Thoracic aorta (tissue), 2 donors: Measurements from ENCODE around the gene ENOX2. TPM values are rescaled to one million over a fixed set of nuclear protein-coding genes. Genes with fewer than 3 reads are reported as not detected.
"Not testable (repeated sequence)": the region's sequence is repeated elsewhere in the genome, so short reads cannot be mapped to it uniquely, and the experiment has no call there.

Experiments
- ATAC-seq: fragments of 150-250 bp; one replicate; pipeline ENCODE4 v1.8.0; 2017; ENCODE audit warnings: low read depth; ENCODE audit not compliant: insufficient number of reproducible peaks, low FRiP score
- DNase-seq: peaks from one replicate; pipeline ENCODE4 v3.0.0-alpha.2; 2020; ENCODE audit warnings: low spot score
- H3K27ac ChIP-seq, 2 donors: fragments of 200-600 bp; sonication (generic); 1 replicate in 1 of 2; 2 replicates in 1 of 2; pipeline ENCODE4 v1.5.1; 2016; ENCODE audit warnings: mild to moderate bottlenecking in 2 of 2, moderate library complexity in 2 of 2
- H3K27me3 ChIP-seq: fragments of 200-600 bp; sonication (generic); replicated peaks from 2 replicates; pipeline ENCODE4 v1.6.0; 2016; ENCODE audit warnings: mild to moderate bottlenecking; ENCODE audit not compliant: insufficient read depth
- H3K36me3 ChIP-seq: fragments of 200-600 bp; sonication (generic); one replicate; pipeline ENCODE4 v1.5.1; 2016
- H3K4me1 ChIP-seq, 2 donors: fragments of 200-600 bp; sonication (generic); 1 replicate in 1 of 2; 2 replicates in 1 of 2; pipeline versions ENCODE4 v1.5.1 to v1.6.0; 2016; ENCODE audit warnings: low read depth in 2 of 2, mild to moderate bottlenecking in 1 of 2; ENCODE audit not compliant: control insufficient read depth in 1 of 2
- H3K4me3 ChIP-seq: fragments of 200-600 bp; sonication (generic); 2 replicates; pipeline ENCODE4 v1.5.1; 2016; ENCODE audit warnings: mild to moderate bottlenecking
- H3K9me3 ChIP-seq: fragments of 200-600 bp; sonication (generic); 2 replicates; pipeline ENCODE4 v1.5.1; 2016
- total RNA-seq, 2 donors: library from RNA; depleted of rRNA; stranded (reverse); fragments of >200 nt; gene quantifications; one replicate each; pipeline versions ENCODE4 v1.1.0 to v1.2.3, GENCODE V29; 2016
- TF ChIP-seq, protein P1 (sequence below): fragments of 200-600 bp; sonication (generic); IDR thresholded peaks from one replicate; pipeline ENCODE4 v1.5.1; 2019; ENCODE audit warnings: antibody characterized with exemption

Gene ENOX2
- total RNA-seq, 2 donors from 2014 or later = 17.9 to 28.7 TPM

DNA sequence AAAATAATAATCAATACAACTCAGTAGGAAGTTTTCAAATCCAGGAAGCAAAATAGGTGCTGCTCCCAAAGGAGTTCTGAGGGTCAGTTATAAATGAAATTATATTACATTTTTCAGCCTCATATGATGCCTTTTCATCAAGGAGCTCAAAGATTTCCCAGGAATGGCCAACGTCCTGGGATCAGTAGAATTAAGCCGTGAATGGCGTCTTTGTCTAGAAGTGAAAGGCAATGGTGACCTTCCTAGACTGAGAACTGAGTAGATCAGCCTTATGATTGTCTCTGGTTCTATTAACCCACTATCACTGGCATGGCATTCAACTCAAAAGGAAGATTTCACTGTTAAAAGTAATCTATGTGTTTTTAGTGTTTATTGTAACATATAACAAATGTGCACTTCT is 74.4 kb downstream of the ENOX2 start:
- DNase-seq (no peak), ATAC-seq (no peak)
- Histone ChIP-seq H3K36me3 (no peaks in the 10 kb centered on the region), H3K27me3 (no peaks in the 10 kb centered on the region), H3K27ac (no peak overlapping the region), H3K4me3 (no peak overlapping the region), H3K4me1 (no peaks in the 10 kb centered on the region), H3K9me3 (no peaks in the 10 kb centered on the region)
- TF ChIP-seq, protein P1, sequence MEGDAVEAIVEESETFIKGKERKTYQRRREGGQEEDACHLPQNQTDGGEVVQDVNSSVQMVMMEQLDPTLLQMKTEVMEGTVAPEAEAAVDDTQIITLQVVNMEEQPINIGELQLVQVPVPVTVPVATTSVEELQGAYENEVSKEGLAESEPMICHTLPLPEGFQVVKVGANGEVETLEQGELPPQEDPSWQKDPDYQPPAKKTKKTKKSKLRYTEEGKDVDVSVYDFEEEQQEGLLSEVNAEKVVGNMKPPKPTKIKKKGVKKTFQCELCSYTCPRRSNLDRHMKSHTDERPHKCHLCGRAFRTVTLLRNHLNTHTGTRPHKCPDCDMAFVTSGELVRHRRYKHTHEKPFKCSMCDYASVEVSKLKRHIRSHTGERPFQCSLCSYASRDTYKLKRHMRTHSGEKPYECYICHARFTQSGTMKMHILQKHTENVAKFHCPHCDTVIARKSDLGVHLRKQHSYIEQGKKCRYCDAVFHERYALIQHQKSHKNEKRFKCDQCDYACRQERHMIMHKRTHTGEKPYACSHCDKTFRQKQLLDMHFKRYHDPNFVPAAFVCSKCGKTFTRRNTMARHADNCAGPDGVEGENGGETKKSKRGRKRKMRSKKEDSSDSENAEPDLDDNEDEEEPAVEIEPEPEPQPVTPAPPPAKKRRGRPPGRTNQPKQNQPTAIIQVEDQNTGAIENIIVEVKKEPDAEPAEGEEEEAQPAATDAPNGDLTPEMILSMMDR = no peak

DNA sequence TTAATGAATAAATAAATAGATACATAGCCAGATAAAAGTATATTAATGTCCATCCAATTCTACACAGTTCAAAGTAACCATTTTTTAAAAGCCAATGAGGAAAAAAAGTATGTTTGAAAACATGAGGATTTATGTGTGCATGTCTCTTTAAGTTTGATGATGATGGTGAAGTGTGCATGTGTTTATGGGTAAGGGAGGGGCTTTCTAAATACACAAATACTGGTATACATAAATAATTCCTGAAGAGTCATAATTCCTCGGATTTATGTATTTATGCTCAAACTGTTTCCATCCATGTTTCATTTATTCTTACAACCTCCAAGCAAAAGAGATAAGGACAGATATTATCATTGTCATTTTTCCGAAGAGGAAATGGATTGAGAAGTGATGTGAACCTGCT is 75.4 kb downstream of the ENOX2 start:
- ATAC-seq (no peak), DNase-seq (no peak)
- Histone ChIP-seq H3K4me3 (no peak overlapping the region), H3K4me1 (no peaks in the 10 kb centered on the region), H3K9me3 (no peaks in the 10 kb centered on the region), H3K27me3 (no peaks in the 10 kb centered on the region), H3K36me3 (no peaks in the 10 kb centered on the region), H3K27ac (no peak overlapping the region)
- TF ChIP-seq, protein P1 = no peak

DNA sequence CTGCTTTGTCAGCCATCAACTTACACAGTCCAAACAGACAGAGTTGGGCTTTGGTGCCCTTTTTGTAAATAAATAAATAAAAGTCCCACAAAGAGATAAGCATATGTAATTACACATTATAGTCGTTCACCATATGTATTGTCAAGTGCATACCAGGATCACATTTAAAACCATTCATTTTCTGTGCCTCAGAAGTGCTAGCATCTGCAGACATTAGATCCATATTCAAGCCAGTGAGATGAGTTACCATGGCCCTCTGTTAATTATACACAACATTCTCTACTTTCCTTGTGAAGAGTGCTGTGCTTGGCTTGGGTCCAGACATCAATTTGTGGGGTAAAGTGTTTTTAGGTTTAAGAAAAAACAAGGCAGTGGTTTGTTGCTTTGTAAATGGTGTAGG is 76.8 kb downstream of the ENOX2 start:
- Histone ChIP-seq H3K4me3 (no peak overlapping the region), H3K9me3 (no peaks in the 10 kb centered on the region), H3K4me1 (no peaks in the 10 kb centered on the region), H3K27ac (no peak overlapping the region), H3K27me3 (no peaks in the 10 kb centered on the region), H3K36me3 (no peaks in the 10 kb centered on the region)
- TF ChIP-seq, protein P1 = no peak
- ATAC-seq = no peak
- no peak for DNase-seq

DNA sequence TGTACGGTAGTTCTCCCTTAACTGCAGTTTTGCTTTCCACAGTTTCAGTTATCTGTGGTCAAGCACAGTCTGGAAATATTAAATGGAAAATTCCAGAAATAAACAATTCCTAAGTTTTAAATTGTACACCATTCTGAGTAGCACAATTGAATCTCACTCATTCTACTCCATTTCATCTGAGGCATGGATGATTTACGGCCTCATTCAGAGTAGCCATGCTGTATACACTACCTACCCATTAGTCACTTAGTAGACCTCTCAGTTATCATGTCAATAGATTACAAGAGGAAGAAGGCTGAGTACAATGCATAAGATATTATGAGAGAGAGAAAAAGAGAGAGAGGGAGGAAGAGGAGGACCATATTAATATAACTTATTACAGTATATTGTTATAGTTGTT is 77.5 kb downstream of the ENOX2 start:
- H3K27ac ChIP-seq = no peak overlapping the region
- no peaks in the 10 kb centered on the region for H3K9me3 ChIP-seq
- TF ChIP-seq, protein P1 = no peak
- no peaks in the 10 kb centered on the region for H3K27me3 ChIP-seq
- no peaks in the 10 kb centered on the region for H3K4me1 ChIP-seq
- no peaks in the 10 kb centered on the region for H3K36me3 ChIP-seq
- ATAC-seq (no peak), DNase-seq (no peak)
- no peak overlapping the region for H3K4me3 ChIP-seq

DNA sequence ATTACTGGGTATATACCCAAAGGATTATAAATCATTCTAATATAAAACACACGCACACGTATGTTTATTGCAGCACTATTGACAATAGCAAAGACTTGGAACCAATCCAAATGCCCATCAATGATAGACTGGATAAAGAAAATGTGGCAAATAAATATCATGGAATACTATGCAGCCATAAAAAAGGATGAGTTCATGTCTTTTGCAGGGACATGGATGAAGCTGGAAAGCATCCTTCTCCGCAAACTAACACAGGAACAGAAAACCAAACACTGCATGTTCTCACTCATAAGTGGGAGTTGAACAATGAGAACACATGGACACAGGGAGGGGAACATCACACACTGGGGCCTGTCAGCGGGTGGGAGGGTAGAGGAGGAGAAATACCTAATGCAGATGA is 83.6 kb downstream of the ENOX2 start:
- not testable (repeated sequence) for DNase-seq, H3K4me1 ChIP-seq, H3K27ac ChIP-seq, ATAC-seq, H3K4me3 ChIP-seq, H3K27me3 ChIP-seq, H3K36me3 ChIP-seq, H3K9me3 ChIP-seq

DNA sequence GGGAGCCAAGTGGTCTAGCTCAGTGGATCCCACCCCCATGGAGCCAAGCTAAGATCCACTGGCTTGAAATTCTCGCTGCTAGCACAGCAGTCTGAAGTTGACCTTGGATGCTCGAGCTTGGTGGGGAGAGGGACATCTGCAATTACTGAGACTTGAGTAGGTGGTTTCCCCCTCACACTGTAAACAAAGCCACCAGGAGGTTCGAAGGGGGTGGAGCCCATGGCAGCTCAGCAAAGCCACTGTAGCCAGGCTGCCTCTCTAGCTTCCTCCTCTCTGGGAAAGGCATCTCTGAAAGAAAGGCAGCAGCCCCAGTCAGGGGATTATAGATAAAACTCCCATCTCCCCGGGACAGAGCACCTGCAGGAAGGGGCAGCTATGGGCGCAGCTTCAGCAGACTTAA is 89.1 kb downstream of the ENOX2 start:
- H3K36me3 ChIP-seq, H3K27ac ChIP-seq, H3K27me3 ChIP-seq, H3K9me3 ChIP-seq, DNase-seq, H3K4me3 ChIP-seq, ATAC-seq, H3K4me1 ChIP-seq: not testable (repeated sequence)
